HEK293 (cell line): ENCODE results near the gene GDF2.

Experiments
- CTCF ChIA-PET: fragments of 350-600 bp; formaldehyde crosslinking; extraction: SDS; loops from one replicate; lab custom pipeline; 2021; ENCODE audit warnings: antibody characterized with exemption; lab: Yijun Ruan, JAX
- POLR2A ChIA-PET: fragments of 300-600 bp; formaldehyde crosslinking; extraction: SDS; loops from one replicate; lab custom pipeline; 2020; ENCODE audit warnings: antibody characterized with exemption, inconsistent platforms; lab: Yijun Ruan, JAX
- H3K27ac ChIP-seq: fragments of 200-500 bp; sonication (Bioruptor generic); 2 replicates; pipeline ENCODE4 v1.5.1; 2014; ENCODE audit warnings: low read depth, low read length, control low read depth, inconsistent platforms; ENCODE audit errors: extremely low read depth
- H3K36me3 ChIP-seq, 2 experiments: fragments of 200-500 bp in 1 of 2; sonication (Bioruptor generic) in 1 of 2; 1 replicate in 1 of 2; 2 replicates in 1 of 2; pipeline ENCODE4 v1.5.1; 2014 to 2017; ENCODE audit warnings: inconsistent platforms in 2 of 2, low read length in 2 of 2; ENCODE audit not compliant: control insufficient read depth in 2 of 2, insufficient read depth in 1 of 2
- H3K4me1 ChIP-seq: fragments of 200-500 bp; sonication (Bioruptor generic); 2 replicates; pipeline ENCODE4 v1.5.1; 2014; ENCODE audit warnings: mild to moderate bottlenecking, low read length, inconsistent platforms; ENCODE audit not compliant: control insufficient read depth, insufficient read depth
- H3K4me3 ChIP-seq: 2 replicates; pipeline ENCODE4 v1.5.1; 2011; ENCODE audit warnings: low read depth, mild to moderate bottlenecking, control low read depth, low read length, moderate library complexity
- H3K9me3 ChIP-seq: fragments of 200-500 bp; sonication (Bioruptor generic); 2 replicates; pipeline ENCODE4 v1.5.1; 2014; ENCODE audit warnings: low read depth, low read length, inconsistent platforms; ENCODE audit not compliant: control insufficient read depth, insufficient read depth
- GLIS1 ChIP-seq: fragments of 450-650 bp; formaldehyde crosslinking; IDR thresholded peaks from 2 replicates; pipeline ENCODE4 v1.5.1; 2016; ENCODE audit warnings: missing biosample characterization, missing genetic modification characterization
- SP7 ChIP-seq: fragments of 450-650 bp; formaldehyde crosslinking; IDR thresholded peaks from 2 replicates; pipeline ENCODE4 v1.5.1; 2016; ENCODE audit warnings: missing biosample characterization, missing genetic modification characterization
- TRIM28 ChIP-seq: IDR thresholded peaks from 2 replicates; pipeline ENCODE4 v1.6.1; 2011; ENCODE audit warnings: low read length, control low read depth, borderline replicate concordance
- ZEB2 ChIP-seq: fragments of 450-650 bp; formaldehyde crosslinking; IDR thresholded peaks from 2 replicates; pipeline ENCODE4 v1.5.1; 2016; ENCODE audit warnings: missing biosample characterization, missing genetic modification characterization
- ZNF202 ChIP-seq: fragments of 450-650 bp; formaldehyde crosslinking; IDR thresholded peaks from 2 replicates; pipeline ENCODE4 v1.5.1; 2016; ENCODE audit warnings: missing biosample characterization, missing genetic modification characterization, borderline replicate concordance
- ZNF302 ChIP-seq: fragments of 450-650 bp; formaldehyde crosslinking; IDR thresholded peaks from 2 replicates; pipeline ENCODE4 v1.5.1; 2016; ENCODE audit warnings: missing biosample characterization, missing genetic modification characterization, low read depth
- ZNF561 ChIP-seq: fragments of 450-650 bp; IDR thresholded peaks from 2 replicates; pipeline ENCODE4 v1.5.1; 2018; ENCODE audit warnings: missing biosample characterization, missing genetic modification characterization, borderline replicate concordance
- ZNF654 ChIP-seq: fragments of 450-650 bp; formaldehyde crosslinking; IDR thresholded peaks from 2 replicates; pipeline ENCODE4 v1.5.1; 2016; ENCODE audit warnings: low read depth, missing biosample characterization, missing genetic modification characterization
- ZNF747 ChIP-seq: fragments of 450-650 bp; formaldehyde crosslinking; IDR thresholded peaks from 2 replicates; pipeline ENCODE4 v1.5.1; 2016; ENCODE audit warnings: missing biosample characterization, missing genetic modification characterization
- TF ChIP-seq, protein P1 (sequence below): fragments of 450-650 bp; formaldehyde crosslinking; IDR thresholded peaks from 2 replicates; pipeline ENCODE4 v1.5.1; 2016; ENCODE audit warnings: missing biosample characterization, missing genetic modification characterization
- TF ChIP-seq, protein P2 (sequence below): fragments of 450-650 bp; formaldehyde crosslinking; IDR thresholded peaks from 2 replicates; pipeline ENCODE4 v1.5.1; 2016; ENCODE audit warnings: missing biosample characterization, missing genetic modification characterization
- TF ChIP-seq, protein P3 (sequence below): fragments of 450-650 bp; formaldehyde crosslinking; IDR thresholded peaks from 2 replicates; pipeline ENCODE4 v1.5.0; 2017; ENCODE audit warnings: missing biosample characterization, missing genetic modification characterization, borderline replicate concordance
- TF ChIP-seq, protein P4 (sequence below): fragments of 450-650 bp; formaldehyde crosslinking; IDR thresholded peaks from 2 replicates; pipeline ENCODE4 v1.5.1; 2016; ENCODE audit warnings: missing biosample characterization, missing genetic modification characterization
- TF ChIP-seq, protein P5 (sequence below): fragments of 450-650 bp; IDR thresholded peaks from 2 replicates; pipeline ENCODE4 v1.5.1; 2018; ENCODE audit warnings: missing biosample characterization, missing genetic modification characterization

Gene GDF2

DNA sequence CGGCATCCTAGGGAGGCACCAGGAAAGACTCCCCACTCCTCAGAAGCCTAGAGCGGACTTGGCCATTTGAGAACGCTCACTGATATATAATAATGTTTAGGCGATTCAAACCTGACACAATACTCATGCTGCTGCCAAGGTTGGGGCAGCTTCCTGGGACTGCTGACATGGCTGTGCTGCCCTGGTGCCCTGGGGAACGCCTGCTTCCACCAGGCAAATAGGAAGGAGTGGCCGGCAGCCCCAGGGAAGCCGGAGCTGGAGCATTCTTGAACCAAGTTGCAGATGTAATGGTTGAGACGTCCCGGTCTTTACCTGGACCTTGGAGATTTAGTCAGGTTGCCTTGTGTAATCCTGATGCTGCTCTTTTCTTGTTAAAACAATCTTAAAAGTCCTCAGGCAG, 13.5 kb upstream of the GDF2 start:
- no peak overlapping the region for H3K4me3 ChIP-seq
- POLR2A ChIA-PET = no interaction called here
- no peak for TF ChIP-seq ZEB2 (tag by site-specific recombination)
- TF ChIP-seq SP7 (tag by site-specific recombination) = no peak
- no peak for TF ChIP-seq TRIM28
- TF ChIP-seq, protein P1, sequence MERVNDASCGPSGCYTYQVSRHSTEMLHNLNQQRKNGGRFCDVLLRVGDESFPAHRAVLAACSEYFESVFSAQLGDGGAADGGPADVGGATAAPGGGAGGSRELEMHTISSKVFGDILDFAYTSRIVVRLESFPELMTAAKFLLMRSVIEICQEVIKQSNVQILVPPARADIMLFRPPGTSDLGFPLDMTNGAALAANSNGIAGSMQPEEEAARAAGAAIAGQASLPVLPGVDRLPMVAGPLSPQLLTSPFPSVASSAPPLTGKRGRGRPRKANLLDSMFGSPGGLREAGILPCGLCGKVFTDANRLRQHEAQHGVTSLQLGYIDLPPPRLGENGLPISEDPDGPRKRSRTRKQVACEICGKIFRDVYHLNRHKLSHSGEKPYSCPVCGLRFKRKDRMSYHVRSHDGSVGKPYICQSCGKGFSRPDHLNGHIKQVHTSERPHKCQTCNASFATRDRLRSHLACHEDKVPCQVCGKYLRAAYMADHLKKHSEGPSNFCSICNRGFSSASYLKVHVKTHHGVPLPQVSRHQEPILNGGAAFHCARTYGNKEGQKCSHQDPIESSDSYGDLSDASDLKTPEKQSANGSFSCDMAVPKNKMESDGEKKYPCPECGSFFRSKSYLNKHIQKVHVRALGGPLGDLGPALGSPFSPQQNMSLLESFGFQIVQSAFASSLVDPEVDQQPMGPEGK = no peak
- TF ChIP-seq, protein P2, sequence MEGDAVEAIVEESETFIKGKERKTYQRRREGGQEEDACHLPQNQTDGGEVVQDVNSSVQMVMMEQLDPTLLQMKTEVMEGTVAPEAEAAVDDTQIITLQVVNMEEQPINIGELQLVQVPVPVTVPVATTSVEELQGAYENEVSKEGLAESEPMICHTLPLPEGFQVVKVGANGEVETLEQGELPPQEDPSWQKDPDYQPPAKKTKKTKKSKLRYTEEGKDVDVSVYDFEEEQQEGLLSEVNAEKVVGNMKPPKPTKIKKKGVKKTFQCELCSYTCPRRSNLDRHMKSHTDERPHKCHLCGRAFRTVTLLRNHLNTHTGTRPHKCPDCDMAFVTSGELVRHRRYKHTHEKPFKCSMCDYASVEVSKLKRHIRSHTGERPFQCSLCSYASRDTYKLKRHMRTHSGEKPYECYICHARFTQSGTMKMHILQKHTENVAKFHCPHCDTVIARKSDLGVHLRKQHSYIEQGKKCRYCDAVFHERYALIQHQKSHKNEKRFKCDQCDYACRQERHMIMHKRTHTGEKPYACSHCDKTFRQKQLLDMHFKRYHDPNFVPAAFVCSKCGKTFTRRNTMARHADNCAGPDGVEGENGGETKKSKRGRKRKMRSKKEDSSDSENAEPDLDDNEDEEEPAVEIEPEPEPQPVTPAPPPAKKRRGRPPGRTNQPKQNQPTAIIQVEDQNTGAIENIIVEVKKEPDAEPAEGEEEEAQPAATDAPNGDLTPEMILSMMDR (tag by site-specific recombination) = no peak
- no peak for TF ChIP-seq ZNF747 (tag by site-specific recombination)
- TF ChIP-seq ZNF561 (tag by site-specific recombination) = no peak
- TF ChIP-seq ZNF202 (tag by site-specific recombination) = no peak
- TF ChIP-seq, protein P3, sequence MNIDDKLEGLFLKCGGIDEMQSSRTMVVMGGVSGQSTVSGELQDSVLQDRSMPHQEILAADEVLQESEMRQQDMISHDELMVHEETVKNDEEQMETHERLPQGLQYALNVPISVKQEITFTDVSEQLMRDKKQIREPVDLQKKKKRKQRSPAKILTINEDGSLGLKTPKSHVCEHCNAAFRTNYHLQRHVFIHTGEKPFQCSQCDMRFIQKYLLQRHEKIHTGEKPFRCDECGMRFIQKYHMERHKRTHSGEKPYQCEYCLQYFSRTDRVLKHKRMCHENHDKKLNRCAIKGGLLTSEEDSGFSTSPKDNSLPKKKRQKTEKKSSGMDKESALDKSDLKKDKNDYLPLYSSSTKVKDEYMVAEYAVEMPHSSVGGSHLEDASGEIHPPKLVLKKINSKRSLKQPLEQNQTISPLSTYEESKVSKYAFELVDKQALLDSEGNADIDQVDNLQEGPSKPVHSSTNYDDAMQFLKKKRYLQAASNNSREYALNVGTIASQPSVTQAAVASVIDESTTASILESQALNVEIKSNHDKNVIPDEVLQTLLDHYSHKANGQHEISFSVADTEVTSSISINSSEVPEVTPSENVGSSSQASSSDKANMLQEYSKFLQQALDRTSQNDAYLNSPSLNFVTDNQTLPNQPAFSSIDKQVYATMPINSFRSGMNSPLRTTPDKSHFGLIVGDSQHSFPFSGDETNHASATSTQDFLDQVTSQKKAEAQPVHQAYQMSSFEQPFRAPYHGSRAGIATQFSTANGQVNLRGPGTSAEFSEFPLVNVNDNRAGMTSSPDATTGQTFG (tag by site-specific recombination) = no peak
- TF ChIP-seq GLIS1 (tag by site-specific recombination) = no peak
- TF ChIP-seq, protein P4, sequence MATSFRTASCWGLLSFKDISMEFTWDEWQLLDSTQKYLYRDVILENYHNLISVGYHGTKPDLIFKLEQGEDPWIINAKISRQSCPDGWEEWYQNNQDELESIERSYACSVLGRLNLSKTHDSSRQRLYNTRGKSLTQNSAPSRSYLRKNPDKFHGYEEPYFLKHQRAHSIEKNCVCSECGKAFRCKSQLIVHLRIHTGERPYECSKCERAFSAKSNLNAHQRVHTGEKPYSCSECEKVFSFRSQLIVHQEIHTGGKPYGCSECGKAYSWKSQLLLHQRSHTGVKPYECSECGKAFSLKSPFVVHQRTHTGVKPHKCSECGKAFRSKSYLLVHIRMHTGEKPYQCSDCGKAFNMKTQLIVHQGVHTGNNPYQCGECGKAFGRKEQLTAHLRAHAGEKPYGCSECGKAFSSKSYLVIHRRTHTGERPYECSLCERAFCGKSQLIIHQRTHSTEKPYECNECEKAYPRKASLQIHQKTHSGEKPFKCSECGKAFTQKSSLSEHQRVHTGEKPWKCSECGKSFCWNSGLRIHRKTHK (tag by site-specific recombination) = no peak
- TF ChIP-seq, protein P5, sequence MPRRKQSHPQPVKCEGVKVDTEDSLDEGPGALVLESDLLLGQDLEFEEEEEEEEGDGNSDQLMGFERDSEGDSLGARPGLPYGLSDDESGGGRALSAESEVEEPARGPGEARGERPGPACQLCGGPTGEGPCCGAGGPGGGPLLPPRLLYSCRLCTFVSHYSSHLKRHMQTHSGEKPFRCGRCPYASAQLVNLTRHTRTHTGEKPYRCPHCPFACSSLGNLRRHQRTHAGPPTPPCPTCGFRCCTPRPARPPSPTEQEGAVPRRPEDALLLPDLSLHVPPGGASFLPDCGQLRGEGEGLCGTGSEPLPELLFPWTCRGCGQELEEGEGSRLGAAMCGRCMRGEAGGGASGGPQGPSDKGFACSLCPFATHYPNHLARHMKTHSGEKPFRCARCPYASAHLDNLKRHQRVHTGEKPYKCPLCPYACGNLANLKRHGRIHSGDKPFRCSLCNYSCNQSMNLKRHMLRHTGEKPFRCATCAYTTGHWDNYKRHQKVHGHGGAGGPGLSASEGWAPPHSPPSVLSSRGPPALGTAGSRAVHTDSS = no peak
- TF ChIP-seq, all 188 proteins: peak for 0
- Histone ChIP-seq H3K27ac (no peak overlapping the region), H3K36me3 (no peaks in the 10 kb centered on the region), H3K4me1 (no peaks in the 10 kb centered on the region), H3K9me3 (no peaks in the 10 kb centered on the region)
- CTCF ChIA-PET = interaction anchor here (8.1 kb wide), 1 partner anchor 283 kb away, joined by 83 read pairs; no protein-coding TSS in a partner anchor

DNA sequence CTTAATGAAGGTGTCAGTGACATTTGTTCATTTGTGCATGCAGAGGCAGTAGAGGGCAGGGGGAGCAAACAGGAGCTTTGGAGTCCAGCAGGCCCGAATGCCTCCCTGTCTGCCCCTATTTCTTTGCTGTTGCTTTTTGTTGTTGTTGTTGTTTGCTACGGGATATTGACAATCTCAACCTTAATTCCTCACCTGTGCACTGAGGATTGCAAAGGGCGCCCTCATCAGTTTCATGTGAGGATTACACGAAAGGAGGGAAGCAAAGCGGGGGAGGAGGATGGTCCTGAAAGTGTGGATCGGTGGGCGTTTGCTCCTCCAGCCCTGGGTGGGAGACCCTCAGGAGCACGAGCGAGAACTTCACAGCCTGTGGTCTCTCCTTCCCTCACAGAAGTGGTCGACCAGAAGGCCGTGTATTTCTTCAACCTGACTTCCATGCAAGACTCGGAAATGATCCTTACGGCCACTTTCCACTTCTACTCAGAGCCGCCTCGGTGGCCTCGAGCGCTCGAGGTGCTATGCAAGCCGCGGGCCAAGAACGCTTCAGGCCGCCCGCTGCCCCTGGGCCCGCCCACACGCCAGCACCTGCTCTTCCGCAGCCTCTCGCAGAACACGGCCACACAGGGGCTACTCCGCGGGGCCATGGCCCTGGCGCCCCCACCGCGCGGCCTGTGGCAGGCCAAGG, 12.7 kb upstream of the GDF2 start:
- TF ChIP-seq ZNF654 (tag by site-specific recombination) (peak; percentile 27), ZNF302 (tag by site-specific recombination) (no peak)
- TF ChIP-seq, all 188 proteins: peak for 1
- Histone ChIP-seq H3K4me1 (no peaks in the 10 kb centered on the region), H3K9me3 (no peaks in the 10 kb centered on the region), H3K4me3 (no peak overlapping the region), H3K27ac (no peak overlapping the region), H3K36me3 (no peaks in the 10 kb centered on the region)
- ChIA-PET POLR2A (no interaction called here), CTCF (interaction anchor here (6.7 to 8.1 kb wide), 2 partner anchors 262 to 284 kb away, joined by 83 to 131 read pairs; no protein-coding TSS in a partner anchor)
